NCI-H2107 (cell line): ENCODE measurements around the gene DHRS3.

ENCODE experiments used
- DNase-seq: peaks from one replicate; lab custom pipeline; 2025; lab: John Stamatoyannopoulos, UW

DHRS3 gene

DNA sequence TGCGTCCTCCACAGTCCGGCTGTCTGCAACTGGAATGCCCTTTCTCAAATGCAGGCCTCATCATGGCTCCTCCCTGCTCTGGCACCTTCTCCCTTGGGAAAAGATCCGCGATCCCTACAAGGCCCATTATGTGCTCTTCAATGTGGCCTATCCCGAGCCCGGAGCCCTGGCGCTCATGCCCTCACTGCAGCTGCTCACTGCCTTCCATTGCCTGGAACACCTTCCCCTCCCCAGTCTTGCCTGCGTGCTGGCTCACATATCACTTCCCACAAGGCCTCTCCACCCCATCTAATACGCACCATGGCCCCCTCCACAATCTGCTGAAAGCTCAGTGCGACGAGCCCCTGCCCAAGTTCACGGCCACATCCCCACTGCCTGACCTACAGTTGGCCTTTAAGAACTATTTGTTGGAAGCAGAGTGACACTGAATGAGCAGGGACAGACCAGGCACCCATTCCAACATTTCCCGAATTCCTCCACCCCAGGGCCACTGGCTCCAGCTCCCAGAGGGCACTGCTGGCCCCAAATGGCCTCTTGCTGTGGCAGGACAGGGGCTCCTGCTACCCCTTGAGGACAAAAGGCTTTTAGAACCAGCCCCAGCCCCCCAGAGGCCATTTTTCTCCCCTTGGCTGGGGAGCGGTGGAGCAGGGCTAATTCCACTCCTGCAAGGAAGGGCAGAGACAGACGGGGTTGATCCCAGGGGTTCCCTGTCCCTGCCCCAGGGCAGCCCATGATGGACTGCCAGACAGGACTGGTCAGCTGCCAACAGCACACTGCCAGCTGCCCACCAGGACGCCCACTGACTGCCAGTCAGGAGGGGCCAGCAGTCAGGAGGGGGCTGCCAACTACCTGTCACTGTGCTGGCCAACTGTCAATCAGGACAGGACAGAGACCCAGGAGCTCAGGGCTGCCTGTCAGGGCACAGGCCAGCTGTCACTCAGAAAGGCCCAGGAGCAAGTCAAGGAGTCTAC is 64.8 kb downstream of the DHRS3 start:
- DNase-seq = no peak

DNA sequence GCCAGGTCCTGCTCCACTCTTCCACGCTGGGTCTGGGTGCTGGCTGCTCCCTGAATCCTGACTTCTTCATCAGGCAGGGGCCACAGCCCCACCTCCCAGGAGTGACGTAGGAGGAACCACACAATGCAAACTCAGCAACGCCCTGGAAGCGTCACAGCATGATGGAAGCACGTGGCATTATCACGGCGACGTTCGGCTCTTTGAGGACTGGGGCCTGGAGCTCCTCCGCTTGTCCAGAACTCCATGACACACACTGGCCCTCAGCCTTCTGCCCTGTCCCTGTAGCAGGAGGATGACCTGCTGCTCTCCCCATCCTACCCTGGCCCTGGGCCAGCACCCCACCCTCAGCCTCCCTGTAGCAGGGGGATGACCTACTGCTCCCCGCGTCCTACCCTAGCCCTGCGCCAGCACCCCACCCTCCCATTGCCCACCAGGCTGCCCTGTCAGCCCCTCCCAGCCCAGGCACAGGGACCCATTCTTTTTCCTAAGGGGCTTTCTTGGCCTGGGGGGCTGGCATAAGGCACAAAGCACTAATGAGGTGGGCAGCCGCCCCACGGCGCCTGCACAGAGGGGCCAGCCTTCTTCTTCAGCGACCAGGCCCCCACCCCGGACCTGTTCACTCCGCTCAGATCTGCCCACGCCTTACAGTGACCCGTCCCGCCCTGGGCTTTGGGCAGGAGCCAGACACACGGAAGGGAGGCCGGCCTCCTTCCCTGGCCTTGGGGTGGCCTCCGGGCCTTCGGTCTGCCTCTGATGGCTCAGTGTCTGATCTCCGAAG is 65.7 kb downstream of the DHRS3 start:
- DNase-seq = no peak

GRCh38 chr1:12551584-12551983 is 66.4 kb downstream of the DHRS3 start:
- DNase-seq = no peak

GRCh38 chr1:12549460-12550349 is 68.3 kb downstream of the DHRS3 start:
- no peak for DNase-seq

- DNase-seq = no peak
Measured at GRCh38 chr1:12548973-12549459, 69.0 kb downstream of the DHRS3 start.

DNA sequence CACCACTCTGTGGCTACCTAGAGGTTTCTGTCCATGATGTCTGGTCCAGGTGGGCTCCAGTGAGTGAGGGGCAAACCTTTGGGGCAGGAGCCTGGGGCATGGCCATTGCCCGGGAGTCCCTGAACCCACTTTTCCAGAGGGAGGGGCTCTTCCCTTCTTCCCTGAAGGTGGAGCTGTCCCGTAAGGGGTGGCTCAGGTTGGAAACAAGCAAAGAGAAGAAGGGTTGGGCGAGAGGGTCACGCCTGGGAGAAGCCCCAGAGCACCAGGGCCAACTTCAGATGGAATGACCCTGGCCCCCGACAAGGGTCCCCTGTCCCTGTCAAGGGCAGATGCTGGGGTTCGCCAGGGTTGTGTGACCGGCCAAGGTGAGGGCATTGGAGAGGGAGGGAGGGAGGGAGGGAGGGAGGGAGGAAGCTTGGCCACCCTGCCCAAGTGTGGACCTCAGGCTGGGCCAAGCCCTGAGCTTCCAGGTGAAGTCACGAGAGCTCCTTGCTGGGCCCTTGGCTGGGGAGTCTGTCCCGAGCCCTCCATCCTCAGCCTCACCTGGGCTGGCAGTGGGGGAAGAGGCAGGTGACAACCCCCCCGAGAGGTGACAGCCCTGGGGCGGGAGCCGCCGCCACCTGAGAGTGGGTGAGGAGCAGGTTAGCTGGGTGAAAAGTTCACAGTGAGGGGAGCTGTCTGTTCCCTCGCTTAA is 69.6 kb downstream of the DHRS3 start:
- DNase-seq = no peak

GRCh38 chr1:12547586-12548225 is 70.3 kb downstream of the DHRS3 start:
- no peak for DNase-seq

DNA sequence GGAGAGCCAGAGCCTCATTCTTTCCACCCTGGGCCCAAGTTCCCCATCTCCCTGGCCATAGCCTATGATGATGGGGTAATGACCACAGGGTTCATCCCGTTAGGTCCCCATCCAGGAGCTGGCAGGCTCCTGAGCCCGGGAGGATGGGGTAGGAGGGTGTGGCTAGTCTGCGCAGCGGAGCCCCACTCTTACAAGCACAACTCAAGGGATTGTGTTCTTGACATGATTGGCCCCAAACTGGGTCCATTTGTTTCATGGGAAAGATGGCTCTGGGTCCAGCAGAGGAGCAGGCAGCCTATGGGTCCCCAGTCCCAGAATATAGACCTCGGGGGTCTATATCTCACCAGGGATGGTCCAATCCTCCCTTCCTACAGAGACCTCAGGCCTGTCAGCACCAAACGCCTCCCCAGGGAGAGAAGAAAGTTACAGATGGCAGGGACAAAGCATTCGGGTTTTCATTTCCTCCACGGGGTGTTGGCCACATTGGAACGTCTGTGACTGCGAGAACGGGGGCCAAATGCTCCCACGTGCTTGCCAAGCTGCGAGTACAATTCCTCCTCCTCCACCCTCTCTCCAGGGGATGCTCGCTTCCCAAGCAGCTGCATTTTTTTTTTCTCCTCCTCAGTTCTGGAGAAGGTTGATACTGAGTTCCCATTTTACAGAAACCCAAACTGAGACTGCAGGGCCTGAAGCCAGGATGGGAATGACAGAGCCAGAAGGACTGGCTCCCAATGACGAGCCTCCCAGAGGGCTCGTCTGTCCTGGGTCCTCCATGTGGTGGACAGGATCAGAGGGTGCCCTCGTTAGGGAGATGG is 71.0 kb downstream of the DHRS3 start:
- DNase-seq = no peak

DNA sequence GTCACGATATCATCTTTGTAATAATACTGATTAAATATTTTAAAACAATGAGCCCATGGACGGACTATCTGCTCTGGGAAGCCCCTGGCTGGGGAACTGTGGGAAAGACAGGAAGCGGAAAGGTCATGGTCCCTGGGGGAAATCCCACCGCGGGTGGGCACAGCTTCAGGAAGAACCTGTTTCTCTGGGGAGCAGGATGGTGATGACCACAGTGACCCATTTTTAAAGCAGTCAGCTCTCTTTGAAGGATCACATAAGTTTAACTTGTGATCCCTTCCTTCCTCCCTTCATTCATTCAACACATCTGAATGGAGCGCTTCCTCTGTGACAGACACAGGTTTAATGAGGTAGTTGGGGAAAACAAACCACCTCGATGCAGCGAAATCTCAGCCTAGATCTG is 73.0 kb downstream of the DHRS3 start:
- DNase-seq = no peak

GRCh38 chr1:12544357-12544756 is 73.7 kb downstream of the DHRS3 start:
- no peak for DNase-seq

DNA sequence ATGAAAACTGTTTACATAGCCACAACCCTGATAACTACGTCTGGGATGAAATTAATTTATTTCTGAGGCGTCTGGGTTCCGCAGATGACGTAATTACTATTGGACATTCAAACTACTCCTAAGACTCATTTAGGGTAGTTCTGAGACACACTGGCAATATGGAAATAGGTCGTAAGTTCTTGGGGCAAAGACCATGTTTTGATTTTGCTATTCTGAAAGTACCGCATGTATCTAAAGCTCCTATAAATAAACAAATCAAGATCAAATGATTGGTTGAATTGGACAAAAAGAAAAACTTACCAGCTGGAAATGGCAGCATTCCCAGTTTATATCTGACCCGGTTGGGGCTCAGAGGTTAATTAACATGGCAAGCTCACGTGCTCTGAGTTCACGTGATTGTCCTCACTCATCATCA is 74.3 kb downstream of the DHRS3 start:
- DNase-seq = no peak

- DNase-seq = no peak
Measured at GRCh38 chr1:12542616-12543592, 75.1 kb downstream of the DHRS3 start.

DNA sequence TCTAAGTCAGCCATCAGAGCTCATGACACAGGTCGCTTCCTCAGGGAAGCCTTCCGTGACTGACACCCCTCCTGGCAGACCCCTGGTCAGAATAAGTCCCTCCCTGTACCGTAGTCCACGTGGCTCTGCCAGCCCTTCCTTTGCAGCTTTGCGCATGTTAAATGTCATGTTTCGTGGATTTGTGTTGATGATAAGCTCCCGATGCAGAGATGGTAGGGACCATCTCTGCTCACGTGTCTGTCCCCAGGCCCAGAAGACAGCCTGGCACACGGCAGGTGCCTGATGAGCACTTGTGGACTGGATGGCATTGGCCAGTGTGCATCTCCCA is 75.9 kb downstream of the DHRS3 start:
- DNase-seq = no peak

DNA sequence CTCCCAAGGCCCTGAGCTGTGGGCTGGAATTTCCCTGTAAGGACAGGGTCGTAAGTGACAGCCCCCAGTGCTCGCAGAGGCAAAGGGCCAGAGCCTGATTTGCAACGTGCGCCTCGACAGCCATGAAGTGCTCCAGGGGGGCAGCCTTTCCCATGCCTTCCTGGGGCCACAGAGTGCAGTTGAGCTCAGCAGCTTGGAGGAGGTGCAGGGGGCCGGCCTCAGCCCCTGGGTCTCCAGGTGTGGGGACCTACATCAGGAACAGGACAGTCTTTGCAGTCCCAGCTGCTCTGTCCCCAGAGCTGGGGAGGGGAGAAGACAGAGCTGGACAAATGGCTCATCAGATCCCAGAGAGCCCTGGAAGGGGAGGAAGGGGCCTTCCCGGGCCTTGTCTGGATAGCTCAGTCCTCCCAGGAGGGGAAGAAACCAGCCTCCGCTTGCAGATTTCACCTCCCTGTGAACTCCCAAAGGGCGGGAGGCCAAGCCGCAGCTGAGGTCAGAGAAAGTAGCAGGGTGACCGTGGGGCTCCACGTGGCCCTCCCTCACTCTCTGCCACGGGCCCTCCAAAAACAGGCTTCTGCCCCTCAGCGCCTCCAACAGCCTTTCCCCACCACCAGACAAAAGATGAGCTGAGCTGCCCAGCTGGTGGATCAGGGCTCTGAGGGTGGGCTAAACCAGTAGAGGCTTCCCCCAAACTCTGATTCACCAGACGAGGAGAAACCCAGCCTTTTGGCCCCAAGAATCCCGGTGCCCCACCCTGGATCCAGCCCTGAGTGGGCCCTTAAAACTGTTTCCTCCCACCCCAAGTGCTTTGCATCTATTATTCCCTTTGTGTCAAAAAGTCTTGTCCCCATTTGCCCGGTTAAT is 76.5 kb downstream of the DHRS3 start:
- no peak for DNase-seq

DNA sequence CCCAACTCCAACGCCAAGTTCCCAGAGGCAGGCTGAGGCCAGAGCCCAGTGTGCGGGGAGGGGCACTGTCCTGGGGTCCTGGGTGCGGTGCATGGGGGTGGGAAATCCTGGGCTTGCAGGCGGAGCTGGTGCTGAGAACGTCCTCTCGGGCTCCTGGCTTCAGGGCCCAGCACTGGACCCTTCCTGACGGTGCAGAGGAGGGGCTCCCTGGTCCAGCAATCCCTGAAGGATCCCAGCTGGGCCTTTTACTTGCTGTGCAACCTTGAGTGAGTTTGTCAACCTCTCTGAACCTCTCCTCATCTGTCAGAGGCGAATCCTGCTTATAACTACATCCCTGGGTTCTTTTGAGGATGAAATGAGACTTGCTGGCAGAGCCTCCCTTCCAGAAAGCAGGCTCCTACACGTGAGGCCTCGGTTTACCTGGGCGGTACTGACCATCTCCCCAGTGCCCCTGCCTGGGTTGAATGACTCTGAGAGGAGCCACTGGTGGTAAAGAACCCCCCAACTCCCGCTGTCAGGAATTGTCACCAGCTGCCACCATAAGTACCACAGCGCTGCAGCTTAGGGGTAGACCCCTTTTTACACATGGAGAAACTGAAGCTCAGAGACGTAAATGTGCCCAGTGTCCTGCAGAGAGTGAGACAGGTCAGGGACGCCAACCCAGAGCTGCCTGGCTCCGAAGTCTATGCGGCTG is 77.3 kb downstream of the DHRS3 start:
- no peak for DNase-seq

DNA sequence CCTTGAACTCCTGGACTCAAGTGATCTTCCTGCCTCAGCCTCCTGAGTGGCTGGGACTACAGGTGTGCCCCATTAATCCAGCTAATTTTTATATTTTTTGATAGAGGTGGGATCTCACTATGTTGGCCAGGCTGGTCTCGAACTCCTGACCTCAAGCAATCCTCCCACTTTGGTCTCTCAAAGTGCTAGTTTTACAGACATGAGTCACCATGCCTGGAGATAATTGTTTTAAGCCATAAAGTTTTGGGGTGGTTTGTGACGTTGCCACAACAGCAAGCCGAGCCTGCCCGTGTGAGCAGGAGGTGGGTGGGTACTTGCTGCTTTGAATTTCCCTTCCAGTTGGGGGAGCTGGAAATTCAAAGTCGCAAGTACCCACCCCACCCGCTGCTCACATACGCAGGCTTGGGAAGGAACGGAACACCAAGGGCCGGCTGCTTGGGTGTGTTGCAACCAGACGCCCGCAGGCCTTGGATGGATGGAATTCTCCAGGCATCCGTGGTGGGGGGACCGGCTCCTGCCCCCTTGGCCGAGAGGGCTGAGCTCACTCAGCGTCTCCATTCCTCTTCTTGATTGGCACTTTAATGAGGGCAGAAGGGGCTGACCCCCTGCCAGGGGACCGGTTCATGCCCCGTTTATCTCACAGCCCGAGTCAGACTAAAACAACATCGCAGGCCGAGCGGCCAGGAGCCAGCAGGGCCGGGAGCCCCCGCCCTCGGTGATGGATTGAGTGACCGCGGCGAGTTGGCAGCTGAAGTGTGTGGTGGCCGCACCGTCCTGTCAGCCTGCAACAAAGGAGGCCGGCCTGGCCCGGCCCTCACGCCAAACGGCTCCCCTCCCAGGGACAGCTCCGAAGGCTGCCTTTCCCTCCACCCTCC is 78.1 kb downstream of the DHRS3 start:
- no peak for DNase-seq
